GM23338 (cell line): ENCODE measurements around the gene HTR2A. TPM values are rescaled to one million over a fixed set of nuclear protein-coding genes. Genes with fewer than 3 reads are reported as not detected.

ENCODE experiments used
- ATAC-seq: fragments of 200-7000 bp; cut with Tn5 transposase; 3 replicates; pipeline ENCODE4 v1.9.1; 2020
- DNase-seq: peaks from one replicate; pipeline ENCODE4 v3.0.0-alpha.2; 2015; ENCODE audit warnings: low spot score
- H2AFZ ChIP-seq: fragments of 200-600 bp; sonication (generic); 2 replicates; pipeline ENCODE4 v1.8.0; 2016; ENCODE audit warnings: antibody characterized with exemption, mild to moderate bottlenecking, moderate library complexity
- H3F3A ChIP-seq: fragments of 200-600 bp; sonication (generic); replicated peaks from 2 replicates; pipeline ENCODE4 v1.8.0; 2017; ENCODE audit warnings: antibody characterized with exemption, mixed run types, low read depth
- H3K27ac ChIP-seq: fragments of 200-600 bp; sonication (generic); 2 replicates; pipeline ENCODE4 v1.6.1; 2016; ENCODE audit warnings: low read depth
- H3K27me3 ChIP-seq: fragments of 200-600 bp; sonication (generic); 2 replicates; pipeline ENCODE4 v1.8.0; 2016; ENCODE audit warnings: mild to moderate bottlenecking, mixed run types, moderate library complexity; ENCODE audit not compliant: insufficient read depth
- H3K36me3 ChIP-seq: fragments of 200-600 bp; sonication (generic); 2 replicates; pipeline ENCODE4 v1.8.0; 2016; ENCODE audit warnings: mild to moderate bottlenecking; ENCODE audit not compliant: insufficient read depth
- H3K4me1 ChIP-seq: fragments of 200-600 bp; sonication (generic); 2 replicates; pipeline ENCODE4 v1.8.0; 2016; ENCODE audit warnings: mild to moderate bottlenecking, moderate library complexity; ENCODE audit not compliant: insufficient read depth
- H3K4me2 ChIP-seq: fragments of 200-600 bp; sonication (generic); 2 replicates; pipeline ENCODE4 v1.7.1; 2017; ENCODE audit warnings: mixed run types
- H3K4me3 ChIP-seq: fragments of 200-600 bp; sonication (generic); 2 replicates; pipeline ENCODE4 v1.6.1; 2016; ENCODE audit warnings: mixed run types
- H3K79me2 ChIP-seq: fragments of 200-600 bp; sonication (generic); replicated peaks from 2 replicates; pipeline ENCODE4 v1.8.0; 2017; ENCODE audit warnings: mild to moderate bottlenecking; ENCODE audit not compliant: insufficient read depth
- H3K9me2 ChIP-seq: fragments of 200-600 bp; sonication (generic); 2 replicates; pipeline ENCODE4 v1.8.0; 2017; ENCODE audit not compliant: insufficient read depth
- H4K20me1 ChIP-seq: fragments of 200-600 bp; sonication (generic); replicated peaks from 2 replicates; pipeline ENCODE4 v1.8.0; 2017; ENCODE audit warnings: mild to moderate bottlenecking; ENCODE audit not compliant: insufficient read depth
- H3K27ac Mint-ChIP-seq: 2 replicates; pipeline ENCODE4 v1.8.0; 2020; ENCODE audit warnings: inconsistent platforms, mild to moderate bottlenecking, moderate library complexity, mixed read lengths
- H3K27me3 Mint-ChIP-seq: 3 replicates; pipeline ENCODE4 v1.8.0; 2022; ENCODE audit warnings: low read depth, mild to moderate bottlenecking, moderate library complexity, mixed read lengths, inconsistent platforms; ENCODE audit not compliant: insufficient read depth, poor library complexity
- H3K36me3 Mint-ChIP-seq: 3 replicates; pipeline ENCODE4 v1.8.0; 2021; ENCODE audit warnings: low read depth, mild to moderate bottlenecking, inconsistent platforms, moderate library complexity, mixed read lengths
- H3K4me1 Mint-ChIP-seq: 3 replicates; pipeline ENCODE4 v1.8.0; 2020; ENCODE audit warnings: mild to moderate bottlenecking, inconsistent platforms, mixed read lengths
- H3K4me3 Mint-ChIP-seq: 3 replicates; pipeline ENCODE4 v1.8.0; 2021; ENCODE audit warnings: moderate library complexity, mild to moderate bottlenecking, inconsistent platforms, mixed read lengths
- H3K9me3 Mint-ChIP-seq: 3 replicates; pipeline ENCODE4 v1.8.0; 2020; ENCODE audit warnings: moderate library complexity, mild to moderate bottlenecking, inconsistent platforms, mixed read lengths
- CREB1 ChIP-seq: fragments of 250-450 bp; sonication (Bioruptor Pico); IDR thresholded peaks from 2 replicates; pipeline ENCODE4 v1.5.0; 2020; ENCODE audit warnings: low read depth, mild to moderate bottlenecking, moderate library complexity
- EZH2phosphoT487 ChIP-seq: fragments of 200-600 bp; sonication (generic); IDR thresholded peaks from one replicate; pipeline ENCODE4 v1.8.1; 2018; ENCODE audit warnings: antibody characterized with exemption; ENCODE audit not compliant: unreplicated experiment
- JUNB ChIP-seq: IDR thresholded peaks from one replicate; pipeline ENCODE4 v1.6.1; 2016; ENCODE audit warnings: antibody characterized with exemption; ENCODE audit not compliant: unreplicated experiment
- NANOG ChIP-seq: IDR thresholded peaks from 2 replicates; pipeline ENCODE4 v1.6.1; 2016; ENCODE audit warnings: antibody characterized with exemption, borderline replicate concordance
- POLR2AphosphoS5 ChIP-seq: IDR thresholded peaks from 2 replicates; pipeline ENCODE4 v1.6.1; 2016; ENCODE audit warnings: antibody characterized with exemption, low read depth
- ZNF114 ChIP-seq: fragments of 250-450 bp; sonication (Bioruptor Pico); IDR thresholded peaks from 2 replicates; pipeline ENCODE4 v1.5.0; 2020; ENCODE audit warnings: mild to moderate bottlenecking, moderate library complexity
- ZNF331 ChIP-seq: fragments of 250-450 bp; sonication (Bioruptor Pico); IDR thresholded peaks from 2 replicates; pipeline ENCODE4 v1.5.0; 2020; ENCODE audit warnings: low read depth, mild to moderate bottlenecking, moderate library complexity
- polyA plus RNA-seq: library from polyadenylated mRNA; unstranded; fragments of >200 nt; fragmentation: Nextera tagmentation; extraction: Ambion mirVana; gene quantifications from 2 replicates; pipeline ENCODE4 v1.2.1, GENCODE V29; 2016
- total RNA-seq: library from RNA; depleted of rRNA; stranded (reverse); fragments of >200 nt; shearing (Covaris generic); gene quantifications from 2 replicates; pipeline ENCODE4 v1.2.3, GENCODE V29; 2014
- TF ChIP-seq, protein P1 (sequence below): IDR thresholded peaks from 2 replicates; pipeline ENCODE4 v1.6.1; 2016; ENCODE audit warnings: antibody characterized with exemption
- TF ChIP-seq, protein P2 (sequence below), 2 experiments: fragments of 200-600 bp in 1 of 2; sonication (generic) in 1 of 2; conservative IDR thresholded peaks; 2 replicates each; pipeline versions ENCODE4 v1.5.1 to v1.6.1; 2016 to 2017; ENCODE audit warnings: antibody characterized with exemption in 2 of 2, low read depth in 2 of 2, mild to moderate bottlenecking in 2 of 2, moderate library complexity in 1 of 2

HTR2A gene
- total and polyA plus RNA-seq, 2 experiments from 2014 or later: not detected

DNA sequence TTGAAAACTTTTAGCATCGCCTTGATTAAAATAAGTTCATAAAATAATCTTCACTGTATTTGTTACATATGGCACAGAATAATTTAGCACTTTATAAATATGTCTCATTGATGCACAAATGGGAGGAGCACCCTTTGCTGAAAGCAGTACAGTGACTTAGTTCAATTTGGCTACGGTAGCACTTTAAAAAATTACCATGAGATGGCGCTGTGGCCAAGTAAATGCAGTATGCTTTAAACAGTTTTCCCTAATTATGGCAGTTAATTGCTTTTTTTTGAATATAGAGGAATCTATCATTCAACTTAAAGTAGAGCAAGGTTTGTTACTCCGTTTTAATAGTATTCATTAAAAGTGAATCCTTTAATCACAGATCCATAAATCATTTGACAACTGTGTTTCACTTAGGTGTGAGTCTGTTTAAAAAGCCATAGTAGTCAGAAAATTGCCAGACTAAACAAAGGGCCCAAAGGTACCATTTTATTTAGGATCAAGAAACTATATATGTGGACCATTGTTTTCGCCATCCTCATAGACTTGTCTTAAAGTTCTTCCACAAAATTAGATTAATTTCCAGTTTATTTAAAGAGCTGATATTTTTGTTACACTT is 65.2 kb downstream of the HTR2A start:
- Histone ChIP-seq H3K9me2 (no peaks in the 10 kb centered on the region), H2AFZ (no peak overlapping the region), H4K20me1 (no peaks in the 10 kb centered on the region), H3K27ac (no peak overlapping the region), H3K79me2 (no peaks in the 10 kb centered on the region), H3K4me1 (no peaks in the 10 kb centered on the region), H3K27me3 (no peaks in the 10 kb centered on the region), H3K4me2 (no peak overlapping the region), H3K4me3 (no peak overlapping the region), H3F3A (no peaks in the 10 kb centered on the region), H3K36me3 (no peaks in the 10 kb centered on the region)
- Mint-ChIP-seq H3K36me3 (no peaks in the 10 kb centered on the region), H3K27me3 (no peaks in the 10 kb centered on the region), H3K4me3 (no peak overlapping the region), H3K27ac (no peak overlapping the region), H3K9me3 (no peaks in the 10 kb centered on the region; the same call in 2 of the 3 replicates), H3K4me1 (no peaks in the 10 kb centered on the region)
- TF ChIP-seq EZH2phosphoT487: no peak
- no peak for TF ChIP-seq CREB1 (CRISPR knock-in tag)
- TF ChIP-seq, protein P1, sequence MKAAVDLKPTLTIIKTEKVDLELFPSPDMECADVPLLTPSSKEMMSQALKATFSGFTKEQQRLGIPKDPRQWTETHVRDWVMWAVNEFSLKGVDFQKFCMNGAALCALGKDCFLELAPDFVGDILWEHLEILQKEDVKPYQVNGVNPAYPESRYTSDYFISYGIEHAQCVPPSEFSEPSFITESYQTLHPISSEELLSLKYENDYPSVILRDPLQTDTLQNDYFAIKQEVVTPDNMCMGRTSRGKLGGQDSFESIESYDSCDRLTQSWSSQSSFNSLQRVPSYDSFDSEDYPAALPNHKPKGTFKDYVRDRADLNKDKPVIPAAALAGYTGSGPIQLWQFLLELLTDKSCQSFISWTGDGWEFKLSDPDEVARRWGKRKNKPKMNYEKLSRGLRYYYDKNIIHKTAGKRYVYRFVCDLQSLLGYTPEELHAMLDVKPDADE: no peak
- no peak for TF ChIP-seq JUNB
- TF ChIP-seq POLR2AphosphoS5: no peak
- no peak for TF ChIP-seq ZNF331 (CRISPR knock-in tag)
- TF ChIP-seq NANOG: no peak
- TF ChIP-seq, protein P2, sequence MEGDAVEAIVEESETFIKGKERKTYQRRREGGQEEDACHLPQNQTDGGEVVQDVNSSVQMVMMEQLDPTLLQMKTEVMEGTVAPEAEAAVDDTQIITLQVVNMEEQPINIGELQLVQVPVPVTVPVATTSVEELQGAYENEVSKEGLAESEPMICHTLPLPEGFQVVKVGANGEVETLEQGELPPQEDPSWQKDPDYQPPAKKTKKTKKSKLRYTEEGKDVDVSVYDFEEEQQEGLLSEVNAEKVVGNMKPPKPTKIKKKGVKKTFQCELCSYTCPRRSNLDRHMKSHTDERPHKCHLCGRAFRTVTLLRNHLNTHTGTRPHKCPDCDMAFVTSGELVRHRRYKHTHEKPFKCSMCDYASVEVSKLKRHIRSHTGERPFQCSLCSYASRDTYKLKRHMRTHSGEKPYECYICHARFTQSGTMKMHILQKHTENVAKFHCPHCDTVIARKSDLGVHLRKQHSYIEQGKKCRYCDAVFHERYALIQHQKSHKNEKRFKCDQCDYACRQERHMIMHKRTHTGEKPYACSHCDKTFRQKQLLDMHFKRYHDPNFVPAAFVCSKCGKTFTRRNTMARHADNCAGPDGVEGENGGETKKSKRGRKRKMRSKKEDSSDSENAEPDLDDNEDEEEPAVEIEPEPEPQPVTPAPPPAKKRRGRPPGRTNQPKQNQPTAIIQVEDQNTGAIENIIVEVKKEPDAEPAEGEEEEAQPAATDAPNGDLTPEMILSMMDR (conservative IDR thresholded peaks at IDR 0.05; ENCODE audit: low read depth in 2 of 2): peak; percentile 83 to 97
- TF ChIP-seq ZNF114 (CRISPR knock-in tag): no peak
- DNase-seq: peak; percentile 71
- ATAC-seq: peak; percentile 36; the same call in 1 of the 3 replicates

DNA sequence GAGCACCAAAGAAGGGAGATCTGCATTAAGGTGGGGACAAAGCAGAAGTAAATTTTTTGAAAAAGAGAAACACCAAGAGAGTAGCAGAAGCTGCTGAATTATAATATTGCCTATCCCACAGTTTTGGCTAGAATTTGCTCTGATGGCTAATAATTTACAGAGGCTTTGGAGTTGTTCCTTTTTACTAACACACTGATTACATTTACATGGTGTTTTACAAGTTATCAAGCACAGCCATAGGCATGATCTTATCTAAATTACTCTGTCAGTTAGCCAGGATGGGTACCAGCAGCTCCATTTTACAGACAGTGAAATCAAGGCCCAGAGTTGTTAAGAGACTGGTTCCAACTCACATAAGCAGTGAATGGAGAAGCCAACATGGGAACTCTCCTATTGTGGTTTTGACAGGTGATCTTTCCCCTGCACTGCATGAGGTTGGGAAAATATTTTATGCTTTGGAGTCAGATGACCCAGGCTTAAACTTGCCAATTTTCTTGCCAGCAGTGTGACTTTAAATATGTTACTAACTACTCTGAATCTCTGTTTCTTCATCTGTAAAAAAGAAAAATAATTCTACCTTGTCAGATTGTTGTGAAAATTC is 66.3 kb downstream of the HTR2A start:
- no peaks in the 10 kb centered on the region for H4K20me1 ChIP-seq
- TF ChIP-seq ZNF331 (CRISPR knock-in tag) (no peak), JUNB (no peak)
- H3K4me1 ChIP-seq: no peaks in the 10 kb centered on the region
- H3K9me2 ChIP-seq: no peaks in the 10 kb centered on the region
- Mint-ChIP-seq H3K4me1 (no peaks in the 10 kb centered on the region), H3K27ac (no peak overlapping the region), H3K9me3 (no peaks in the 10 kb centered on the region), H3K27me3 (no peaks in the 10 kb centered on the region), H3K4me3 (no peak overlapping the region), H3K36me3 (no peaks in the 10 kb centered on the region)
- no peaks in the 10 kb centered on the region for H3F3A ChIP-seq
- H3K4me3 ChIP-seq: no peak overlapping the region
- H3K4me2 ChIP-seq: no peak overlapping the region
- H3K36me3 ChIP-seq: no peaks in the 10 kb centered on the region
- H3K79me2 ChIP-seq: no peaks in the 10 kb centered on the region
- no peak for ATAC-seq
- no peak overlapping the region for H2AFZ ChIP-seq
- H3K27ac ChIP-seq: no peak overlapping the region
- H3K27me3 ChIP-seq: no peaks in the 10 kb centered on the region
- no peak for DNase-seq
